ENCODE data around the gene TJP1. TPM values are rescaled to one million over a fixed set of nuclear protein-coding genes. Genes with fewer than 3 reads are reported as not detected.

TJP1 gene
- total and polyA plus RNA-seq, 9 of the 15 experiments (the other 6 are each of a cell fraction or from before 2014, with no cell fraction given): 9.1 to 39.3 (median 28.0) TPM

DNA sequence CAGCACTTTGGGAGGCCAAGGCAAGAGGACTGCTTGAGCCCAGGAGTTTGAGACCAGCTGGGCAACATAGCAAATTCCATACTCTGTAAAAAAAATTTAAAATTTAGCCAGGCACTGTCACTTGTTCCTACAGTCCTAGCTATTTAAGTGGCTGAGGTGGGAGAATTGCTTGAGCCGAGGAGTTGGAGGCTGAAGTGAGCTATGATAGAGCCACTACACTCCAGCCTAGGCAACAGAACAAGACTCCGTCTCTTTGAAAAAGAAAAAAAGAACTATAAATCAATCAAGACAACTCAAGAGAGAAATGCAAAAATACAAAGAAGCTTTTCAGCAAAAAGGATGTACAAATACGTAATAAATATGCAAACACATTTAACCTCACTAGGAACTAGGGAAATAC is 78.8 kb downstream of the TJP1 start (continued):
- TF ChIP-seq HCFC1 (IDR thresholded peaks at IDR 0.05; ENCODE audit: low read depth, low read length) (no peak), ZNF785 (CRISPR knock-in tag; IDR thresholded peaks at IDR 0.05) (no peak), E2F4 (CRISPR knock-in tag; IDR thresholded peaks at IDR 0.05; ENCODE audit: low read depth) (no peak), MED1 (CRISPR knock-in tag; IDR thresholded peaks at IDR 0.05; ENCODE audit: borderline replicate concordance) (no peak), ZBTB11 (CRISPR knock-in tag; IDR thresholded peaks at IDR 0.05) (no peak), KAT8 (IDR thresholded peaks at IDR 0.05; ENCODE audit: low read depth) (no peak)
